ENCODE data around the gene LPCAT1.

The LPCAT1 gene

GRCh38 chr5:1501372-1502045, 22.3 kb downstream of the LPCAT1 start:
- no peak for TF ChIP-seq CTCF (IDR thresholded peaks at IDR 0.05; ENCODE audit: insufficient read depth, low read depth, low read length, missing control alignments)
- H3K4me3 ChIP-seq (ENCODE audit: low read length): no peak overlapping the region
- DNase-seq (ENCODE audit: low read depth): no peak

- no peak for TF ChIP-seq CTCF (IDR thresholded peaks at IDR 0.05; ENCODE audit: insufficient read depth, low read depth, low read length, missing control alignments)
- H3K4me3 ChIP-seq (ENCODE audit: low read length): no peak overlapping the region
- DNase-seq (ENCODE audit: low read depth): no peak
Observed at GRCh38 chr5:1500411-1501091, 23.2 kb downstream of the LPCAT1 start.

- H3K4me3 ChIP-seq (ENCODE audit: low read length): no peak overlapping the region
- TF ChIP-seq CTCF (IDR thresholded peaks at IDR 0.05; ENCODE audit: insufficient read depth, low read depth, low read length, missing control alignments): no peak
- no peak for DNase-seq (ENCODE audit: low read depth)
Observed at GRCh38 chr5:1499851-1500250, 23.9 kb downstream of the LPCAT1 start.

- no peak for TF ChIP-seq CTCF (IDR thresholded peaks at IDR 0.05; ENCODE audit: insufficient read depth, low read depth, low read length, missing control alignments)
- no peak overlapping the region for H3K4me3 ChIP-seq (ENCODE audit: low read length)
- no peak for DNase-seq (ENCODE audit: low read depth)
Observed at GRCh38 chr5:1498623-1499416, 24.9 kb downstream of the LPCAT1 start.

GRCh38 chr5:1497795-1498622, 25.8 kb downstream of the LPCAT1 start:
- H3K4me3 ChIP-seq (ENCODE audit: low read length): no peak overlapping the region
- TF ChIP-seq CTCF (IDR thresholded peaks at IDR 0.05; ENCODE audit: insufficient read depth, low read depth, low read length, missing control alignments): no peak
- no peak for DNase-seq (ENCODE audit: low read depth)

- TF ChIP-seq CTCF (IDR thresholded peaks at IDR 0.05; ENCODE audit: insufficient read depth, low read depth, low read length, missing control alignments): no peak
- DNase-seq (ENCODE audit: low read depth): no peak
- no peak overlapping the region for H3K4me3 ChIP-seq (ENCODE audit: low read length)
Observed at GRCh38 chr5:1497242-1497777, 26.4 kb downstream of the LPCAT1 start.

Measured in epithelial cell of esophagus (primary cell).